GM23338 (cell line): ENCODE data around the gene STK33.

Experiments used
- CREB1 ChIP-seq: fragments of 250-450 bp; sonication (Bioruptor Pico); IDR thresholded peaks from 2 replicates; pipeline ENCODE4 v1.5.0; 2020; ENCODE audit warnings: low read depth, mild to moderate bottlenecking, moderate library complexity
- EZH2 ChIP-seq: fragments of 200-600 bp; sonication (generic); IDR thresholded peaks from one replicate; pipeline ENCODE4 v1.8.0; 2017; ENCODE audit warnings: antibody characterized with exemption, mild to moderate bottlenecking, low read depth; ENCODE audit not compliant: unreplicated experiment
- EZH2phosphoT487 ChIP-seq: fragments of 200-600 bp; sonication (generic); IDR thresholded peaks from one replicate; pipeline ENCODE4 v1.8.1; 2018; ENCODE audit warnings: antibody characterized with exemption; ENCODE audit not compliant: unreplicated experiment
- POLR2AphosphoS5 ChIP-seq: IDR thresholded peaks from 2 replicates; pipeline ENCODE4 v1.6.1; 2016; ENCODE audit warnings: antibody characterized with exemption, low read depth
- TF ChIP-seq, protein P1 (sequence below), 2 experiments: fragments of 200-600 bp in 1 of 2; sonication (generic) in 1 of 2; conservative IDR thresholded peaks; 2 replicates each; pipeline versions ENCODE4 v1.5.1 to v1.6.1; 2016 to 2017; ENCODE audit warnings: antibody characterized with exemption in 2 of 2, low read depth in 2 of 2, mild to moderate bottlenecking in 2 of 2, moderate library complexity in 1 of 2

DNA sequence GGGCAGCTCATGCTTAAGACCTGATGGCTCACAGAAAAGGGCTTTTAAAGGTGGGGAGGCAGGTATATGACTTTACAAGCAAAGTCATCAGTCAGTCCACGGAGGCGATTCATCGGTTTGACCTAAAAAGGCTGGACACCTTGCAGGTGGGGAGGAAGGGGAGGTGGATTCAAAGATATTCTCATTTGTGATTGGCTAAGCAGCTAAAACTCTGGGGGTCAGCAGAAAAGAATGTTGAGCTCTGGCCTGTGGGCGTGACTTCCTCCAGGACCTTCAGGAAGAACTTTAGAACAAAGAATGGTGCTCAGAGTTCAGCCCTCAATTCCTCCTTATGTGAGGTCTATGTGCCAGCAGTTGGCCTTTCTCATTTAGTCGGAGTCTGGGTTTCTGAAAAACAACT lies 252.0 kb downstream of the STK33 start:
- TF ChIP-seq, protein P1, sequence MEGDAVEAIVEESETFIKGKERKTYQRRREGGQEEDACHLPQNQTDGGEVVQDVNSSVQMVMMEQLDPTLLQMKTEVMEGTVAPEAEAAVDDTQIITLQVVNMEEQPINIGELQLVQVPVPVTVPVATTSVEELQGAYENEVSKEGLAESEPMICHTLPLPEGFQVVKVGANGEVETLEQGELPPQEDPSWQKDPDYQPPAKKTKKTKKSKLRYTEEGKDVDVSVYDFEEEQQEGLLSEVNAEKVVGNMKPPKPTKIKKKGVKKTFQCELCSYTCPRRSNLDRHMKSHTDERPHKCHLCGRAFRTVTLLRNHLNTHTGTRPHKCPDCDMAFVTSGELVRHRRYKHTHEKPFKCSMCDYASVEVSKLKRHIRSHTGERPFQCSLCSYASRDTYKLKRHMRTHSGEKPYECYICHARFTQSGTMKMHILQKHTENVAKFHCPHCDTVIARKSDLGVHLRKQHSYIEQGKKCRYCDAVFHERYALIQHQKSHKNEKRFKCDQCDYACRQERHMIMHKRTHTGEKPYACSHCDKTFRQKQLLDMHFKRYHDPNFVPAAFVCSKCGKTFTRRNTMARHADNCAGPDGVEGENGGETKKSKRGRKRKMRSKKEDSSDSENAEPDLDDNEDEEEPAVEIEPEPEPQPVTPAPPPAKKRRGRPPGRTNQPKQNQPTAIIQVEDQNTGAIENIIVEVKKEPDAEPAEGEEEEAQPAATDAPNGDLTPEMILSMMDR (conservative IDR thresholded peaks at IDR 0.05; ENCODE audit: low read depth in 2 of 2): no peak
- no peak for TF ChIP-seq EZH2phosphoT487
- no peak for TF ChIP-seq EZH2
- no peak for TF ChIP-seq CREB1 (CRISPR knock-in tag)
- TF ChIP-seq POLR2AphosphoS5: no peak
